Immature natural killer cell (primary cell): Measurements from ENCODE around the gene GOLGA8M. TPM values are rescaled to one million over a fixed set of nuclear protein-coding genes. Genes with fewer than 3 reads are reported as not detected.
"Not testable (repeated sequence)": the region's sequence is repeated elsewhere in the genome, so short reads cannot be mapped to it uniquely, and the experiment has no call there.

Experiments used
- DNase-seq, 3 donors: peaks; one replicate each; pipeline ENCODE4 v3.0.0; 2022; ENCODE audit warnings: mixed read lengths in 1 of 3
- H3K27ac Mint-ChIP-seq, 6 donors: one replicate each; pipeline ENCODE4 v1.8.0; 2020; ENCODE audit warnings: mixed read lengths in 6 of 6, mild to moderate bottlenecking in 5 of 6, inconsistent platforms in 4 of 6, moderate library complexity in 3 of 6
- H3K27me3 Mint-ChIP-seq, 3 donors: one replicate each; pipeline ENCODE4 v1.8.0; 2020 to 2021; ENCODE audit warnings: low read depth in 3 of 3, mild to moderate bottlenecking in 3 of 3, mixed read lengths in 3 of 3, moderate library complexity in 3 of 3, inconsistent platforms in 1 of 3
- H3K36me3 Mint-ChIP-seq, 3 donors: one replicate each; pipeline ENCODE4 v1.8.0; 2020; ENCODE audit warnings: mixed read lengths in 3 of 3, inconsistent platforms in 2 of 3, mild to moderate bottlenecking in 2 of 3
- H3K4me1 Mint-ChIP-seq, 2 donors: one replicate each; pipeline ENCODE4 v1.8.0; 2020; ENCODE audit warnings: inconsistent platforms in 2 of 2, mild to moderate bottlenecking in 2 of 2, mixed read lengths in 2 of 2, moderate library complexity in 1 of 2
- H3K4me3 Mint-ChIP-seq, 5 donors: one replicate each; pipeline ENCODE4 v1.8.0; 2020; ENCODE audit warnings: mild to moderate bottlenecking in 5 of 5, mixed read lengths in 5 of 5, inconsistent platforms in 3 of 5, moderate library complexity in 3 of 5
- H3K9me3 Mint-ChIP-seq, 6 donors: one replicate each; pipeline ENCODE4 v1.8.0; 2020; ENCODE audit warnings: mild to moderate bottlenecking in 6 of 6, mixed read lengths in 6 of 6, inconsistent platforms in 4 of 6, moderate library complexity in 3 of 6
- polyA plus RNA-seq, 3 donors: library from polyadenylated mRNA; unstranded; fragments of 300-500 nt; fragmentation: Illumina TruSeq; gene quantifications; one replicate each; pipeline ENCODE4 v1.2.3, GENCODE V29; 2021

The GOLGA8M gene
- under 1 TPM in 2 of 3 donors, not detected in 1; 0.76 TPM for polyA plus RNA-seq

GRCh38 chr15:28712270-28712669 is at the start of gene GOLGA8M:
GOLGA8M (minus strand) TSS chr15:28712421; CDS start chr15:28712323, 98 bp downstream.
- not testable (repeated sequence) for H3K9me3 Mint-ChIP-seq, H3K4me3 Mint-ChIP-seq, H3K27me3 Mint-ChIP-seq, H3K27ac Mint-ChIP-seq, DNase-seq, H3K4me1 Mint-ChIP-seq, H3K36me3 Mint-ChIP-seq

- not testable (repeated sequence) for H3K4me3 Mint-ChIP-seq, H3K36me3 Mint-ChIP-seq, H3K9me3 Mint-ChIP-seq, H3K27me3 Mint-ChIP-seq, DNase-seq, H3K27ac Mint-ChIP-seq
- H3K4me1 Mint-ChIP-seq: peaks cover 6 to 12% of the 10 kb centered on the region in 2 donors
Measured at GRCh38 chr15:28742890-28743289, 30.7 kb upstream of the GOLGA8M start.

GRCh38 chr15:28738590-28739292 is 26.5 kb upstream of the GOLGA8M start:
- not testable (repeated sequence) for H3K9me3 Mint-ChIP-seq, H3K27me3 Mint-ChIP-seq, H3K36me3 Mint-ChIP-seq
- Mint-ChIP-seq H3K4me3 (peak overlapping the region; percentile 89 to 95 (median 92)), H3K27ac (peak overlapping the region; percentile 89 to 99 (median 94)), H3K4me1 (peaks cover 14 to 24% of the 10 kb centered on the region in 2 donors)
- DNase-seq: peak; percentile 61 to 65 (median 63)

GRCh38 chr15:28738200-28738561 is 26.0 kb upstream of the GOLGA8M start:
- not testable (repeated sequence) for H3K9me3 Mint-ChIP-seq, H3K36me3 Mint-ChIP-seq, H3K27me3 Mint-ChIP-seq, DNase-seq
- peaks cover 14 to 24% of the 10 kb centered on the region in 2 donors for H3K4me1 Mint-ChIP-seq
- peak overlapping the region; percentile 89 to 95 (median 92) for H3K4me3 Mint-ChIP-seq
- H3K27ac Mint-ChIP-seq: peak overlapping the region; percentile 89 to 99 (median 94)

- H3K36me3 Mint-ChIP-seq, H3K27me3 Mint-ChIP-seq, H3K9me3 Mint-ChIP-seq: not testable (repeated sequence)
- Mint-ChIP-seq H3K27ac (peak overlapping the region in 5 of 6 donors; percentile 83 to 92 (median 85)), H3K4me1 (peaks cover 14 to 24% of the 10 kb centered on the region in 2 donors), H3K4me3 (peak overlapping the region; percentile 67 to 83 (median 79))
- DNase-seq: peak; percentile 73 to 78 (median 73)
Measured at GRCh38 chr15:28737521-28738199, 25.4 kb upstream of the GOLGA8M start.

- H3K36me3 Mint-ChIP-seq, H3K4me3 Mint-ChIP-seq, H3K27me3 Mint-ChIP-seq, H3K9me3 Mint-ChIP-seq: not testable (repeated sequence)
- peak in 2 of 3 donors; percentile 10 to 20 for DNase-seq
- Mint-ChIP-seq H3K4me1 (peaks cover 17 to 24% of the 10 kb centered on the region in 2 donors), H3K27ac (peak overlapping the region in 2 of 6 donors; percentile 22 to 30)
Measured at GRCh38 chr15:28728061-28728460, 15.8 kb upstream of the GOLGA8M start.

- H3K9me3 Mint-ChIP-seq, H3K36me3 Mint-ChIP-seq, H3K27ac Mint-ChIP-seq, DNase-seq, H3K4me3 Mint-ChIP-seq, H3K27me3 Mint-ChIP-seq: not testable (repeated sequence)
- peaks cover 21 to 29% of the 10 kb centered on the region in 2 donors for H3K4me1 Mint-ChIP-seq
Measured at GRCh38 chr15:28727026-28727425, 14.8 kb upstream of the GOLGA8M start.

- Mint-ChIP-seq H3K4me3 (no peak overlapping the region), H3K36me3 (no peaks in the 10 kb centered on the region), H3K9me3 (no peaks in the 10 kb centered on the region), H3K4me1 (peaks cover 28 to 36% of the 10 kb centered on the region in 2 donors), H3K27me3 (peaks cover 0 to 2% (median 0%) of the 10 kb centered on the region in 3 donors), H3K27ac (no peak overlapping the region)
- DNase-seq: no peak
Measured at GRCh38 chr15:28726102-28726501, 13.9 kb upstream of the GOLGA8M start.

GRCh38 chr15:28725556-28725955 is 13.3 kb upstream of the GOLGA8M start:
- H3K9me3 Mint-ChIP-seq: no peaks in the 10 kb centered on the region
- no peak for DNase-seq
- H3K4me1 Mint-ChIP-seq: peaks cover 28 to 36% of the 10 kb centered on the region in 2 donors
- no peaks in the 10 kb centered on the region for H3K36me3 Mint-ChIP-seq
- no peak overlapping the region for H3K27ac Mint-ChIP-seq
- H3K27me3 Mint-ChIP-seq: peaks cover 0 to 2% (median 0%) of the 10 kb centered on the region in 3 donors
- H3K4me3 Mint-ChIP-seq: no peak overlapping the region

GRCh38 chr15:28723986-28724385 is 11.8 kb upstream of the GOLGA8M start:
- Mint-ChIP-seq H3K4me1 (peaks cover 28 to 40% of the 10 kb centered on the region in 2 donors), H3K4me3 (peak overlapping the region in 2 of 5 donors; percentile 35 to 53), H3K27ac (peak overlapping the region; percentile 27 to 75 (median 43))
- not testable (repeated sequence) for H3K9me3 Mint-ChIP-seq, H3K36me3 Mint-ChIP-seq, DNase-seq, H3K27me3 Mint-ChIP-seq

- H3K9me3 Mint-ChIP-seq, H3K4me3 Mint-ChIP-seq, DNase-seq, H3K36me3 Mint-ChIP-seq, H3K27ac Mint-ChIP-seq, H3K27me3 Mint-ChIP-seq: not testable (repeated sequence)
- peaks cover 39 to 48% of the 10 kb centered on the region in 2 donors for H3K4me1 Mint-ChIP-seq
Measured at GRCh38 chr15:28719626-28720025, 7.4 kb upstream of the GOLGA8M start.

- peaks cover 29 to 38% of the 10 kb centered on the region in 2 donors for H3K4me1 Mint-ChIP-seq
- peak overlapping the region in 1 of 6 donors; percentile 22 for H3K27ac Mint-ChIP-seq
- not testable (repeated sequence) for H3K9me3 Mint-ChIP-seq, H3K27me3 Mint-ChIP-seq, DNase-seq, H3K36me3 Mint-ChIP-seq
- peak overlapping the region in 3 of 5 donors; percentile 14 to 53 (median 36) for H3K4me3 Mint-ChIP-seq
Measured at GRCh38 chr15:28718576-28718975, 6.4 kb upstream of the GOLGA8M start.

GRCh38 chr15:28714176-28714575 is 2.0 kb upstream of the GOLGA8M start:
- not testable (repeated sequence) for H3K4me3 Mint-ChIP-seq, H3K27me3 Mint-ChIP-seq, H3K9me3 Mint-ChIP-seq, H3K27ac Mint-ChIP-seq, H3K36me3 Mint-ChIP-seq, DNase-seq
- peaks cover 18% of the 10 kb centered on the region in 2 donors for H3K4me1 Mint-ChIP-seq

GRCh38 chr15:28703927-28704326 is 8.3 kb downstream of the GOLGA8M start:
- not testable (repeated sequence) for H3K4me1 Mint-ChIP-seq, H3K36me3 Mint-ChIP-seq, H3K9me3 Mint-ChIP-seq, H3K4me3 Mint-ChIP-seq, DNase-seq, H3K27me3 Mint-ChIP-seq, H3K27ac Mint-ChIP-seq
